Coronary artery (tissue), 2 donors: ENCODE measurements around the gene ACAA2.

ENCODE experiments used
- DNase-seq: peaks from one replicate; pipeline ENCODE4 v3.0.0-alpha.2; 2017; ENCODE audit warnings: low spot score
- H3K27ac ChIP-seq, 2 donors: fragments of 200-600 bp; sonication (generic); one replicate each; pipeline ENCODE4 v1.5.1; 2016 to 2019
- H3K4me3 ChIP-seq: fragments of 200-600 bp; sonication (generic); 2 replicates; pipeline ENCODE4 v1.5.1; 2016; ENCODE audit warnings: mild to moderate bottlenecking, moderate library complexity
- CTCF ChIP-seq: fragments of 200-600 bp; sonication (generic); IDR thresholded peaks from one replicate; pipeline ENCODE4 v1.5.1; 2019; ENCODE audit warnings: antibody characterized with exemption

Gene ACAA2

GRCh38 chr18:49813319-49814146 is at the start of gene ACAA2:
ACAA2 (minus strand) TSS chr18:49813533; CDS start chr18:49813484, 49 bp downstream.
- DNase-seq: peak; percentile 90
- H3K4me3 ChIP-seq: peak within 1 kb of the TSS; percentile 93
- peak within 1 kb of the TSS; percentile 85 to 96 for H3K27ac ChIP-seq
- no peak for TF ChIP-seq CTCF

GRCh38 chr18:49862656-49863385 is 49.5 kb upstream of the ACAA2 start:
- H3K27ac ChIP-seq: no peak overlapping the region
- TF ChIP-seq CTCF: no peak
- no peak overlapping the region for H3K4me3 ChIP-seq
- DNase-seq: no peak

GRCh38 chr18:49861659-49862058 is 48.3 kb upstream of the ACAA2 start:
- H3K4me3 ChIP-seq: no peak overlapping the region
- H3K27ac ChIP-seq: no peak overlapping the region
- DNase-seq: no peak
- TF ChIP-seq CTCF: no peak

- TF ChIP-seq CTCF: no peak
- Histone ChIP-seq H3K4me3 (no peak overlapping the region), H3K27ac (no peak overlapping the region)
- peak; percentile 45 for DNase-seq
These were observed 46.4 kb upstream of the ACAA2 start for GRCh38 chr18:49859725-49860124.

GRCh38 chr18:49859021-49859359 is 45.7 kb upstream of the ACAA2 start:
- H3K27ac ChIP-seq: no peak overlapping the region
- TF ChIP-seq CTCF: no peak
- H3K4me3 ChIP-seq: no peak overlapping the region
- DNase-seq: no peak

- peak; percentile 72 for DNase-seq
- peak; percentile 66 for TF ChIP-seq CTCF
- Histone ChIP-seq H3K4me3 (no peak overlapping the region), H3K27ac (no peak overlapping the region)
These were observed 45.1 kb upstream of the ACAA2 start for GRCh38 chr18:49858309-49859020.
